SK-N-MC (cell line): Measurements from ENCODE around the gene HSH2D.

Source experiments
- EZH2 ChIP-seq: fragments of 200-600 bp; sonication (generic); IDR thresholded peaks from one replicate; pipeline ENCODE4 v1.6.1; 2017; ENCODE audit warnings: antibody characterized with exemption
- FOXP2 ChIP-seq: optimal IDR thresholded peaks from 2 replicates; pipeline ENCODE3; 2011; ENCODE audit warnings: mild to moderate bottlenecking, moderate library complexity; ENCODE audit not compliant: insufficient read depth; ENCODE audit errors: extremely low read length, control extremely low read depth
- POLR2AphosphoS5 ChIP-seq: IDR thresholded peaks from 2 replicates; pipeline ENCODE4 v1.6.1; 2012; ENCODE audit warnings: mild to moderate bottlenecking, low read depth, low read length, borderline replicate concordance

DNA sequence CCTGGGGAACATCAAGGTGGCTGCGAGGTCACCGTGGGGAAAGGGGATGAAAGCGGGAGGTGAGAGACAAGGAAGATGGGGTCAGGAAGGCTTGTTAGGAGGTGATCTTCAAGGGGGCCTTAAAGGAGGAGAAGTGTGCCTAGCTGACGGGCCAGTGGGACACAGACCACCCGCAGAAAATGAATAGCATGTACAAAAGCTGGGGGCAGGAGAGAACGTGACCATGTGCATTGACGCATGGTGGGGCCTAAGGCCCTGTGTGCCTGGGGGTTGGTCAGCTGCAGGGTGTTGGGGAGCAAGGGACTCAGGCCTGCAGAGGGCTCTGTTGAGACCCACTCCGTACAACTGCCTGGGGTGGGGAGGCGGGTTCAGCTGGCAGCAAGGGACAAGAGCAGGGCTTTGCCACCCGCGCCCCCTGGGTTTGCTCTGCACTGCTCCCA, 25.9 kb upstream of the HSH2D start:
- TF ChIP-seq EZH2 = no peak
- TF ChIP-seq POLR2AphosphoS5 = no peak
- no peak for TF ChIP-seq FOXP2
